GM23248 (cell line): Measurements from ENCODE around the gene ATF4. TPM values are rescaled to one million over a fixed set of nuclear protein-coding genes. Genes with fewer than 3 reads are reported as not detected.

Experiments used
- DNase-seq: peaks from one replicate; pipeline ENCODE4 v3.0.0-alpha.2; 2015
- H2AFZ ChIP-seq: fragments of 200-600 bp; sonication (generic); 2 replicates; pipeline ENCODE4 v1.6.1; 2016; ENCODE audit warnings: antibody characterized with exemption
- H3F3A ChIP-seq: fragments of 200-600 bp; sonication (generic); 2 replicates; pipeline ENCODE4 v1.6.1; 2016; ENCODE audit warnings: mild to moderate bottlenecking, antibody characterized with exemption, mixed run types; ENCODE audit not compliant: insufficient read depth
- H3K27ac ChIP-seq: fragments of 200-600 bp; sonication (generic); 2 replicates; pipeline ENCODE4 v1.5.1; 2016; ENCODE audit warnings: mild to moderate bottlenecking
- H3K27me3 ChIP-seq: fragments of 200-600 bp; sonication (generic); replicated peaks from 2 replicates; pipeline ENCODE4 v1.6.1; 2016; ENCODE audit warnings: mild to moderate bottlenecking; ENCODE audit not compliant: insufficient read depth
- H3K36me3 ChIP-seq: fragments of 200-600 bp; sonication (generic); 2 replicates; pipeline ENCODE4 v1.6.1; 2016; ENCODE audit warnings: low read depth, mild to moderate bottlenecking
- H3K4me1 ChIP-seq: fragments of 200-600 bp; sonication (generic); 2 replicates; pipeline ENCODE4 v1.6.1; 2016; ENCODE audit warnings: mild to moderate bottlenecking; ENCODE audit not compliant: insufficient read depth
- H3K4me2 ChIP-seq: fragments of 200-600 bp; sonication (generic); one replicate; pipeline ENCODE4 v1.6.1; 2016; ENCODE audit warnings: mild to moderate bottlenecking; ENCODE audit not compliant: unreplicated experiment
- H3K4me3 ChIP-seq: fragments of 200-600 bp; sonication (generic); 2 replicates; pipeline ENCODE4 v1.5.1; 2016; ENCODE audit warnings: mild to moderate bottlenecking
- H3K79me2 ChIP-seq: fragments of 200-600 bp; sonication (generic); 2 replicates; pipeline ENCODE4 v1.6.1; 2016; ENCODE audit warnings: mild to moderate bottlenecking; ENCODE audit not compliant: insufficient read depth
- H3K9ac ChIP-seq: fragments of 200-600 bp; sonication (generic); 2 replicates; pipeline ENCODE4 v1.6.1; 2016; ENCODE audit warnings: mild to moderate bottlenecking
- H3K9me2 ChIP-seq: fragments of 200-600 bp; sonication (generic); 2 replicates; pipeline ENCODE4 v1.6.1; 2016; ENCODE audit warnings: mixed run types, mild to moderate bottlenecking, moderate library complexity; ENCODE audit not compliant: insufficient read depth
- H3K9me3 ChIP-seq: fragments of 200-600 bp; sonication (generic); one replicate; pipeline ENCODE4 v1.6.1; 2017; ENCODE audit warnings: low read depth
- H4K20me1 ChIP-seq: fragments of 200-600 bp; sonication (generic); 2 replicates; pipeline ENCODE4 v1.6.0; 2016; ENCODE audit not compliant: insufficient read depth
- EZH2 ChIP-seq: fragments of 200-600 bp; sonication (generic); IDR thresholded peaks from 2 replicates; pipeline ENCODE4 v1.6.1; 2018; ENCODE audit warnings: antibody characterized with exemption, mild to moderate bottlenecking; ENCODE audit not compliant: insufficient read depth, poor library complexity, severe bottlenecking
- EZH2phosphoT487 ChIP-seq: fragments of 200-600 bp; sonication (generic); IDR thresholded peaks from 2 replicates; pipeline ENCODE4 v1.6.1; 2018; ENCODE audit warnings: antibody characterized with exemption, moderate library complexity, mild to moderate bottlenecking, low read depth; ENCODE audit not compliant: insufficient read depth
- WGBS, 2 experiments: methylation state at CpG; one replicate each; pipeline ENCODE4 v1.1.6; 2015 to 2017; ENCODE audit warnings: low lambda C conversion rate in 2 of 2, low coverage in 1 of 2; ENCODE audit errors: missing lambda C conversion rate in 2 of 2; 5-methylcytosine and 5-hydroxymethylcytosine counted together
- in situ Hi-C: fragments of 300-500 bp; cut with MboI; formaldehyde crosslinking; loops from 2 replicates; pipeline ENCODE4 v1.15.0; 2020
- polyA plus RNA-seq: library from polyadenylated mRNA; unstranded; fragments of >200 nt; fragmentation: Nextera tagmentation; extraction: Ambion mirVana; gene quantifications from 2 replicates; pipeline ENCODE4 v1.2.1, GENCODE V29; 2016
- total RNA-seq: library from RNA; depleted of rRNA; stranded (reverse); fragments of >200 nt; shearing (Covaris generic); gene quantifications from 2 replicates; pipeline ENCODE4 v1.2.3, GENCODE V29; 2014

ATF4 gene
- total and polyA plus RNA-seq, 2 experiments from 2014 or later = 293 to 529 TPM

- peak; percentile 16 for DNase-seq
- Histone ChIP-seq H3F3A (no peaks in the 10 kb centered on the region), H3K4me1 (no peaks in the 10 kb centered on the region), H3K9me3 (no peaks in the 10 kb centered on the region), H3K27me3 (peaks cover 45% of the 10 kb centered on the region), H3K4me3 (no peak overlapping the region), H4K20me1 (no peaks in the 10 kb centered on the region), H3K79me2 (no peaks in the 10 kb centered on the region), H3K27ac (no peak overlapping the region), H3K9ac (no peak overlapping the region), H3K36me3 (no peaks in the 10 kb centered on the region), H3K4me2 (no peak overlapping the region), H2AFZ (no peak overlapping the region), H3K9me2 (no peaks in the 10 kb centered on the region)
- TF ChIP-seq EZH2phosphoT487 = no peak
- no peak for TF ChIP-seq EZH2
- 16 to 29% methylated on average over 6 of the region's 6 CpGs for WGBS, 2 experiments
- in situ Hi-C loops = loop anchor here (25.0 kb wide), 1 partner anchor 777 kb away; the partner anchor contains the start of gene ADSL
Observed at GRCh38 chr22:39560127-39560526, 39.8 kb downstream of the ATF4 start.

- H2AFZ ChIP-seq = no peak overlapping the region
- no peaks in the 10 kb centered on the region for H3K36me3 ChIP-seq
- no peak overlapping the region for H3K4me2 ChIP-seq
- no peak overlapping the region for H3K9ac ChIP-seq
- TF ChIP-seq EZH2 (no peak), EZH2phosphoT487 (no peak)
- H3K9me3 ChIP-seq = no peaks in the 10 kb centered on the region
- no peaks in the 10 kb centered on the region for H3K79me2 ChIP-seq
- no peaks in the 10 kb centered on the region for H3K4me1 ChIP-seq
- in situ Hi-C loops = loop anchor here (25.0 kb wide), 1 partner anchor 774 kb away; the partner anchor contains the start of gene ADSL
- H3K27ac ChIP-seq = no peak overlapping the region
- H3F3A ChIP-seq = no peaks in the 10 kb centered on the region
- H4K20me1 ChIP-seq = no peaks in the 10 kb centered on the region
- no peaks in the 10 kb centered on the region for H3K9me2 ChIP-seq
- H3K4me3 ChIP-seq = no peak overlapping the region
- H3K27me3 ChIP-seq = peaks cover 24% of the 10 kb centered on the region
- no peak for DNase-seq
- WGBS, 2 experiments = 48 to 58% methylated on average over 9 of the region's 9 CpGs
Observed at GRCh38 chr22:39562839-39563489, 42.6 kb downstream of the ATF4 start.

- H3K4me1 ChIP-seq = no peaks in the 10 kb centered on the region
- DNase-seq = no peak
- H3K27me3 ChIP-seq = peaks cover 16% of the 10 kb centered on the region
- H3K79me2 ChIP-seq = no peaks in the 10 kb centered on the region
- H3K9me3 ChIP-seq = no peaks in the 10 kb centered on the region
- in situ Hi-C loops = loop anchor here (25.0 kb wide), 1 partner anchor 774 kb away; the partner anchor contains the start of gene ADSL
- H2AFZ ChIP-seq = no peak overlapping the region
- H3F3A ChIP-seq = no peaks in the 10 kb centered on the region
- whole genome bisulfite sequencing, 2 experiments = 46 to 51% methylated on average over 7 of the region's 7 CpGs
- no peaks in the 10 kb centered on the region for H4K20me1 ChIP-seq
- no peaks in the 10 kb centered on the region for H3K9me2 ChIP-seq
- H3K27ac ChIP-seq = no peak overlapping the region
- H3K4me2 ChIP-seq = no peak overlapping the region
- no peaks in the 10 kb centered on the region for H3K36me3 ChIP-seq
- H3K4me3 ChIP-seq = no peak overlapping the region
- no peak overlapping the region for H3K9ac ChIP-seq
- TF ChIP-seq EZH2phosphoT487 = no peak
Observed at GRCh38 chr22:39563571-39564428, 43.4 kb downstream of the ATF4 start.

- in situ Hi-C loops = loop anchor here (25.0 kb wide), 1 partner anchor 772 kb away; the partner anchor contains the start of gene ADSL
- H2AFZ ChIP-seq = no peak overlapping the region
- H3K36me3 ChIP-seq = no peaks in the 10 kb centered on the region
- no peak overlapping the region for H3K27ac ChIP-seq
- H3K4me3 ChIP-seq = no peak overlapping the region
- H3K27me3 ChIP-seq = peaks cover 11% of the 10 kb centered on the region; the same call in 1 of the 2 replicates
- DNase-seq = no peak
- no peaks in the 10 kb centered on the region for H3K4me1 ChIP-seq
- H3K9ac ChIP-seq = no peak overlapping the region
- no peaks in the 10 kb centered on the region for H3K79me2 ChIP-seq
- H3K9me2 ChIP-seq = no peaks in the 10 kb centered on the region
- no peaks in the 10 kb centered on the region for H4K20me1 ChIP-seq
- WGBS, 2 experiments = 83 to 84% methylated on average over 5 of the region's 5 CpGs
- no peaks in the 10 kb centered on the region for H3F3A ChIP-seq
- H3K9me3 ChIP-seq = no peaks in the 10 kb centered on the region
- TF ChIP-seq EZH2 (no peak), EZH2phosphoT487 (no peak)
- no peak overlapping the region for H3K4me2 ChIP-seq
Observed at GRCh38 chr22:39565414-39565944, 45.1 kb downstream of the ATF4 start.
